GM12875 (cell line): ENCODE measurements around the gene LHFPL3.

Source experiments
- H3K4me3 ChIP-seq: one replicate; pipeline ENCODE4 v1.5.1; 2011; ENCODE audit warnings: low read depth, low read length, control low read depth
- CTCF ChIP-seq: IDR thresholded peaks from 2 replicates; pipeline ENCODE4 v1.5.1; 2011; ENCODE audit warnings: low read depth, mild to moderate bottlenecking, control low read depth, inconsistent platforms, low read length, moderate library complexity, borderline replicate concordance; ENCODE audit not compliant: insufficient read depth

Gene LHFPL3

GRCh38 chr7:104848138-104848990 is 520.0 kb downstream of the LHFPL3 start:
- peak; percentile 77 for TF ChIP-seq CTCF
- H3K4me3 ChIP-seq = no peak overlapping the region

GRCh38 chr7:104850374-104850773 is 522.0 kb downstream of the LHFPL3 start:
- no peak for TF ChIP-seq CTCF
- H3K4me3 ChIP-seq = no peak overlapping the region

- no peak for TF ChIP-seq CTCF
- no peak overlapping the region for H3K4me3 ChIP-seq
Observed at GRCh38 chr7:104851268-104851667, 522.9 kb downstream of the LHFPL3 start.

- H3K4me3 ChIP-seq = no peak overlapping the region
- TF ChIP-seq CTCF = no peak
Observed at GRCh38 chr7:104852386-104852785, 524.0 kb downstream of the LHFPL3 start.

GRCh38 chr7:104855861-104856260 is 527.5 kb downstream of the LHFPL3 start:
- TF ChIP-seq CTCF = no peak

GRCh38 chr7:104857458-104858425 is 529.3 kb downstream of the LHFPL3 start:
- H3K4me3 ChIP-seq = no peak overlapping the region
- no peak for TF ChIP-seq CTCF

More at GRCh38 chr7:104855861-104856260, 527.5 kb downstream of the LHFPL3 start:
- H3K4me3 ChIP-seq = no peak overlapping the region
